ENCODE measurements around the gene DIAPH1.

DIAPH1 gene

GRCh38 chr5:141508440-141508797, 110.4 kb downstream of the DIAPH1 start:
- DNase-seq = peak in 3 of 56 donors; percentile 43 to 66 (median 66)

- no peak for DNase-seq
Observed at GRCh38 chr5:141507387-141508091, 111.3 kb downstream of the DIAPH1 start.

- DNase-seq = no peak
Observed at GRCh38 chr5:141506381-141507155, 112.2 kb downstream of the DIAPH1 start.

- DNase-seq = no peak
Observed at GRCh38 chr5:141504216-141504615, 114.6 kb downstream of the DIAPH1 start.

- DNase-seq = no peak
Observed at GRCh38 chr5:141503681-141504080, 115.1 kb downstream of the DIAPH1 start.

GRCh38 chr5:141501761-141502160, 117.0 kb downstream of the DIAPH1 start:
- no peak for DNase-seq

- DNase-seq = peak in 4 of 56 donors; percentile 15 to 34 (median 28)
Observed at GRCh38 chr5:141496038-141496437, 122.8 kb downstream of the DIAPH1 start.

GRCh38 chr5:141495453-141495811, 123.4 kb downstream of the DIAPH1 start:
- DNase-seq = no peak

GRCh38 chr5:141494761-141495452, 123.9 kb downstream of the DIAPH1 start:
- peak in 19 of 56 donors; percentile 17 to 77 (median 42) for DNase-seq

- DNase-seq = peak in 43 of 56 donors; percentile 31 to 80 (median 52)
Observed at GRCh38 chr5:141493500-141494422, 125.0 kb downstream of the DIAPH1 start.

GRCh38 chr5:141492168-141492885, 126.5 kb downstream of the DIAPH1 start:
- DNase-seq = peak in 5 of 56 donors; percentile 29 to 56 (median 36)

- no peak for DNase-seq
Observed at GRCh38 chr5:141491323-141492167, 127.3 kb downstream of the DIAPH1 start.

- no peak for DNase-seq
Observed at GRCh38 chr5:141490771-141491170, 128.0 kb downstream of the DIAPH1 start.

- no peak for DNase-seq
Observed at GRCh38 chr5:141490271-141490670, 128.5 kb downstream of the DIAPH1 start.

GRCh38 chr5:141489841-141490240, 129.0 kb downstream of the DIAPH1 start:
- peak in 2 of 56 donors; percentile 34 to 35 for DNase-seq

GRCh38 chr5:141488591-141489561, 129.9 kb downstream of the DIAPH1 start, which contains the start of gene PCDHGC5:
Gene PCDHGC5 (plus strand): TSS chr5:141489081. CDS start chr5:141489241, 160 bp downstream.
- DNase-seq = peak in 42 of 56 donors; percentile 29 to 91 (median 73)

- no peak for DNase-seq
Observed at GRCh38 chr5:141487131-141487530, 131.7 kb downstream of the DIAPH1 start.

GRCh38 chr5:141486091-141486490, 132.7 kb downstream of the DIAPH1 start:
- no peak for DNase-seq
